Panc1 (cell line): Measurements from ENCODE around the gene ZNF575.

ENCODE experiments used
- CTCF ChIP-seq: fragments of 450-650 bp; IDR thresholded peaks from 2 replicates; pipeline ENCODE4 v1.5.1; 2017; ENCODE audit warnings: mild to moderate bottlenecking
- POLR2AphosphoS5 ChIP-seq: IDR thresholded peaks from 2 replicates; pipeline ENCODE4 v1.6.1; 2012; ENCODE audit warnings: mild to moderate bottlenecking, low read depth, low read length, moderate library complexity

GRCh38 chr19:43581467-43581866 lies 48.5 kb downstream of the ZNF575 start:
- no peak for TF ChIP-seq CTCF
- no peak for TF ChIP-seq POLR2AphosphoS5
